Neutrophil (primary cell): ENCODE measurements around the gene DOK7.

ENCODE experiments used
- H3K27ac ChIP-seq: fragments of 200-600 bp; sonication (generic); 2 replicates; pipeline ENCODE4 v1.5.1; 2016; ENCODE audit warnings: mild to moderate bottlenecking, moderate library complexity
- H3K27me3 ChIP-seq: fragments of 200-600 bp; sonication (generic); 2 replicates; pipeline ENCODE4 v1.6.0; 2016; ENCODE audit warnings: mild to moderate bottlenecking
- H3K36me3 ChIP-seq: fragments of 200-600 bp; sonication (generic); 2 replicates; pipeline ENCODE4 v1.5.1; 2017
- H3K4me1 ChIP-seq, 2 experiments: fragments of 200-600 bp in 1 of 2; sonication (generic) in 1 of 2; 1 replicate in 1 of 2; 2 replicates in 1 of 2; pipeline versions ENCODE4 v1.5.1 to v1.6.1; 2013 to 2016; ENCODE audit warnings: low read depth in 1 of 2, low read length in 1 of 2, mild to moderate bottlenecking in 1 of 2, moderate library complexity in 1 of 2; ENCODE audit not compliant: control insufficient read depth in 1 of 2, insufficient read depth in 1 of 2
- H3K4me3 ChIP-seq, 2 experiments: fragments of 200-600 bp in 1 of 2; sonication (generic) in 1 of 2; 1 replicate in 1 of 2; 2 replicates in 1 of 2; pipeline ENCODE4 v1.5.1; 2013 to 2016; ENCODE audit warnings: low read depth in 1 of 2, low read length in 1 of 2, mild to moderate bottlenecking in 1 of 2, moderate library complexity in 1 of 2
- H3K9me3 ChIP-seq: fragments of 200-600 bp; sonication (generic); 2 replicates; pipeline ENCODE4 v1.5.1; 2016
- CTCF ChIP-seq: fragments of 200-600 bp; sonication (generic); IDR thresholded peaks from 2 replicates; pipeline ENCODE4 v1.5.1; 2016; ENCODE audit warnings: antibody characterized with exemption

Gene DOK7

DNA sequence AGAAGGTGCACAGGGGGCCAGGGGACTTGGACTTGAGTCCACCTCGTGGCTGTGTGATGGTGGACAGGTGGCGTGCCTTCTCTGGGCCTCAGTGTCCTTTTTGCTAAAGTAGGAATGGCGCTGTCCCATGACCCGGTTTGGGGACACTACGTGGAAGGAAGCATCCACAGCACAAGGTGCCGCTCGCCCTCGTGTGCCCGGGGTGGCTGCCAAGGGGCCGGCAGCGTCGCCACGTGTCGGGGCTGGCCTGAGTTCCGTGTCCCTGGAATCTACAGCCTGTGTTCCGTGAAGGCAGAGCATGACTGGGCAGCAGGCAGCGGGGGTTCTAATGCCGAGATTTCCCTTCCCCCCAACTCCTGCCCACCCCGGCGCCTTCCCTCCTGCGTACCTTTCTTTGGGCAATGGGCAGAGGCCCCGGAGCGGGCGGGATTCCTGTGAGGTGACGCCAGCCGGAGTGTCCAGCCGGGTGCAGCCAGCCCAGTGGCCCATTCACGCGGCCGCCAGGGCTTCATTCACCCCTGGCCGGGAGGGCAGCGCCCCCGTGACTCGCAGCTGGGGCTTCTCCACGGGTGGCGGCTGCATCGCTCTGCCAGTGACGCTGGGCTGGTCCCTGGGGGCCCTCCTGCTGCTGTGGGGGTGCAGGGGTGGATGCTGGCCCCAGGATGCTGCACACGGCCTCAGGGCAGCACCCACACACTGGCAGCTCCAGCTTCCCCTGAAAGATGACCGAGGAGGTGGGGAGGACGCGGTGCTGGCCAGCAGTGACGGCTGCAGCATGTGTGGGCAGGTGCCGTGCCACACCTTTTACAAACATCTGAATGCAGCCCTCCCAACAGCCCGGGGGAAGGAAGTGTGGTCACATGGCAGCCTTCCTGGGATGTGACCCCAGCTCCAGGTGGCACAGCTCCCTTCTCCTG, 21.2 kb downstream of the DOK7 start:
- Histone ChIP-seq H3K9me3 (no peaks in the 10 kb centered on the region), H3K36me3 (no peaks in the 10 kb centered on the region), H3K27ac (no peak overlapping the region), H3K4me1 (no peaks in the 10 kb centered on the region), H3K27me3 (peaks cover 90% of the 10 kb centered on the region), H3K4me3 (no peak overlapping the region)
- TF ChIP-seq CTCF, result no peak

DNA sequence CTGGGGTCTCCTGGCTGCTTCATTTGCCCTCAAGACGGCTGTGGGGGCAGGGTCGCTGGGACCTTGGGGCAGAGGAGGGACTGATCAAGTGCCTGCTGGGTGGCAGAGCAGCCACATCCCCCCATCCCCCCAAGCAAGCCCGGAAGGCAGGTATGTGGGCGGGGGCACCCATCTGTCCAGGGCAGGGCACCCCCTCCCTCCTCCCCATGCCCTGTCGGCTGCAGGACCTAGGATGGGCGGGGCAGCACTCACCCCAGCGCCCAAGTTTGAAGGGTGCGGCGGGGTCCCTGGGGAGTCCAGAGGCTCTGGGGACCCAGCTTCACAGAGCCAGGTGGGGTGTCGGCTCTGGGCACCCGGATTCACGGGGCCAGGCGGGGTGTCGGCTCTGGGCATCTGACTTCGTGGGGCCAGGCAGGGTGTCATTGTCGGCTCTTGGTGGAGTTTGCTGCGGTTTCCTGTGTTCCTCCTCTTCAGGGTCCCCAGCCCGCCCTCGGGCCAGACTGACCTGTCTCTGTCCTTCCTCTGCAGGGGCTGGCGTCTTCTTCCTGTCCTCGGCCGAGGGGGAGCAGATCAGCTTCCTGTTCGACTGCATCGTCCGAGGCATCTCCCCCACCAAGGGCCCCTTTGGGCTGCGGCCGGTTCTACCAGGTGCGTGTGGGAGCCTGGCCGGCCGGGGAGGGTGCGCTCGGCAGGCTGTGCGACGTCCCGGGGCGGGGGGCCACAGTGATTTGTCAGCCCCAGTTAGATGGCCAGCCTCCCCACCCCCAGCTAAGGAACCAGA, 22.1 kb downstream of the DOK7 start:
- Histone ChIP-seq H3K27ac (no peak overlapping the region), H3K4me3 (no peak overlapping the region), H3K4me1 (no peaks in the 10 kb centered on the region), H3K27me3 (peaks cover 99% of the 10 kb centered on the region), H3K9me3 (no peaks in the 10 kb centered on the region), H3K36me3 (no peaks in the 10 kb centered on the region)
- TF ChIP-seq CTCF, result no peak

DNA sequence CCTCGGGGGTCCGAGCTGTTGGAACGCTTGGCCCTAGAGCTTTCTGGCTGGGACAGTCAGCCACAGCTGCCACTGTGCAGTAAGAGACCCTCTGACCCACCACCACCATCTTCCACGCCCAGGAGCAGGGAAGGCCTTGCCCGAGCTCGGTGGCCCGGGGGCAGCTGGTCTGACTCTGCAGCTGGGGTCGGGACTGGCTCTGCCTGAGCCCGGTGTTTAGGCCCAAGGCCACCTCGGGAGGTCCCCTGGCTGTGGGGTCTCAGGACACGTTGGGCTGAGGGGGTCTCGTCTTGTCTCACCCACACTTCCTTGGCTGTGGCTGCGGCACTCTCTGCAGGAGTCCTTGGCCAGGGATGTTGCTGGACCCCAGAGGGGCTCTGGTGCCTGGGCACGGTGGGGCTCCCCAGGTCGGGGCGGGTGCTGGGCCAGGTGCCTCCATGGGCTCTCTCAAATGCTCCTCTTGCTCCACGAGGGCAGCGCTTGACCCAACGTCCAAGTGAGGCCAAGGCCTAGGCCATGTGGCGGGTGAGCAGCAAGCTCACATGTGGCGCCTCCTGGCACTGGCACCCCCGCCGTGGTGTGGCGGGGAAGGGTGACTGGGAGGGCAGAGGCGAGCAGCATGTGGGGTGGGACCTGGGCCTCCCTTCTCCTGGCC, 22.9 kb downstream of the DOK7 start:
- no peaks in the 10 kb centered on the region for H3K36me3 ChIP-seq
- H3K9me3 ChIP-seq, result no peaks in the 10 kb centered on the region
- H3K4me1 ChIP-seq, result no peaks in the 10 kb centered on the region
- peaks cover 94% of the 10 kb centered on the region for H3K27me3 ChIP-seq
- H3K27ac ChIP-seq, result no peak overlapping the region
- H3K4me3 ChIP-seq, result no peak overlapping the region
- TF ChIP-seq CTCF, result no peak

DNA sequence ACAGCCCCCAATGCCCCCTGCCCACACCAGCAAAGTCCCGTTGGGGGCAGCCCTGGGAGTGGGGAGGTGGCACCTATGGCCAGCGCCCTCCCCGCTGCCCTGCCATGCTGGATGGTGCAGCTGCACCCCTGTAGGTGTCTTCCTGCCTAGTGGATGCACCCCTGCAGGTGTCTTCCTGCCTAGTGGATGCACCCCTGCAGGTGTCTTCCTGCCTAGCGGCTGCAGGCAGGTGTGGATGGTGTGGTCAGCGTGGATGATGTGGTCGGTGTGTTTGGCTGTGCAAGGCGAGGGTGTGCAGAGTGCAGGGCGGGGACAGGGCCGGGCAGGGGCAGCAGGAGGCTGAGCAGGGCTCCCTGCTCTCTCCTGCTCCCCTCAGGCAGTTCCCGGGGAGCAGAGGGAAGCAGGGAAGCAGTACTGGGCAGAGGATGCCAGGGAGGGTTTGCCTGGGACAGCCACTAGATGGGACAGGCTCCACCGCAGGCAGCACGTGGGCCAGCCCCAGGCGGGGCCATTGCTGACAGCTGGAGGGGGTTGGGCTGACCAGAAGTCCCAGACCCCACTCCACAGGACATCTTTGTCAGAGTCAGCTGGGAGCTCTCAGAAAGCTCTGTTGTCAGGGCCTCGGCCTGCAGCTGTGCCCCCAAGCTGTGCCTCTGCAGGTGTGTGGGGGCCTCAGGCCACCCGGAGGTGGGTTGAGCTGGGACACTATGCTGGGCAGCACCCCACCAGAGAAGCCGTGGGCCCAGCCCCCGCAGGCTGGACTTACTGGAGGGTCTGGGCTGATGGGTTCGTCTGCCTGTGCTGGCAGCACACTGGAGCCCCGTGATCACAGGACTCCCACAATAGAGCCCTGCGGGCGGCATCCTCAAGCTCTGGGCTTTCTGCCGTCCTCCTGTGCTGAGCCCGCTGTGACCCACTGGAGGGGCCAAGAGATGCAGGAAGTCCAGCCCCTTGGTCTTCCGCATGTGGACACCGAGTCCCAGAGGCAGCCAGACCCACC, 23.7 kb downstream of the DOK7 start:
- no peaks in the 10 kb centered on the region for H3K9me3 ChIP-seq
- H3K36me3 ChIP-seq, result no peaks in the 10 kb centered on the region
- no peaks in the 10 kb centered on the region for H3K4me1 ChIP-seq
- no peak overlapping the region for H3K27ac ChIP-seq
- no peak overlapping the region for H3K4me3 ChIP-seq
- TF ChIP-seq CTCF, result no peak
- H3K27me3 ChIP-seq, result peaks cover 90% of the 10 kb centered on the region

DNA sequence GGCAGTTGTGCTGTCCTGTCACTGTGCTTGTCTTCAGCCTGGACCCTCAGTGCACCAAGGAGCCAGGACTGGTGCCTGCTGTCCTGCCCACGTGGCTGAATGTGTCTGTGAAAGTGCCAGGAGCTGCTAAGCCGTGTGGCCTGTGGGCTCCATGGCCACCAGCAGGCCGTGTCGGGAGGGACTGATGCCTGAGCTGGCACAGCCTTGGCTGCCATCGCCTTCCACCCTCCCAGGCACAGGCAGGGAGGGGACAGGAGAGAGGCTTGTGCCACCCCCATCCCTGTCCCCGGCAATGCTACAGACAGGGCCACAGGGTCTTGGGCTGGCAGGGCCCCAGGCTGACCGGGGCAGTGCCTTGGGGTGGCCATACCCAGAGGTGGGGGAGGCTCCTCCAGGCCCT, 24.8 kb downstream of the DOK7 start:
- H3K27me3 ChIP-seq, result peaks cover 90% of the 10 kb centered on the region
- H3K4me3 ChIP-seq, result no peak overlapping the region
- no peak overlapping the region for H3K27ac ChIP-seq
- no peaks in the 10 kb centered on the region for H3K9me3 ChIP-seq
- no peaks in the 10 kb centered on the region for H3K4me1 ChIP-seq
- H3K36me3 ChIP-seq, result no peaks in the 10 kb centered on the region
- no peak for TF ChIP-seq CTCF
